Mesenchymal stem cell (in vitro differentiated cells and primary cell): ENCODE results near the gene NOTCH3.

Experiments
- DNase-seq: peaks from one replicate; pipeline ENCODE4 v3.0.0-alpha.2; 2013
- H2AFZ ChIP-seq: one replicate; pipeline ENCODE4 v1.6.1; 2013; ENCODE audit warnings: low read depth, mild to moderate bottlenecking, control low read depth, inconsistent platforms, low read length, moderate library complexity
- H2AK5ac ChIP-seq: 2 replicates; pipeline ENCODE4 v1.6.1; 2013; ENCODE audit warnings: low read length, moderate library complexity, mild to moderate bottlenecking, inconsistent platforms; ENCODE audit not compliant: severe bottlenecking
- H2BK120ac ChIP-seq: one replicate; pipeline ENCODE4 v1.6.1; 2013; ENCODE audit warnings: low read depth, mild to moderate bottlenecking, inconsistent platforms, low read length, moderate library complexity
- H2BK12ac ChIP-seq, 2 experiments: one replicate each; pipeline ENCODE4 v1.6.1; 2013; ENCODE audit warnings: inconsistent platforms in 2 of 2, low read length in 2 of 2, mild to moderate bottlenecking in 2 of 2, moderate library complexity in 2 of 2, control low read depth in 1 of 2
- H2BK15ac ChIP-seq: one replicate; pipeline ENCODE4 v1.6.1; 2013; ENCODE audit warnings: mild to moderate bottlenecking, low read depth, inconsistent platforms; ENCODE audit not compliant: poor library complexity, severe bottlenecking
- H2BK5ac ChIP-seq: 2 replicates; pipeline ENCODE4 v1.6.1; 2013; ENCODE audit warnings: low read depth, mild to moderate bottlenecking, low read length, control low read depth, inconsistent platforms; ENCODE audit not compliant: poor library complexity, severe bottlenecking
- H3K14ac ChIP-seq, 2 experiments: one replicate each; pipeline ENCODE4 v1.6.1; 2013; ENCODE audit warnings: inconsistent platforms in 2 of 2, low read length in 2 of 2, control low read depth in 1 of 2, mild to moderate bottlenecking in 1 of 2, moderate library complexity in 1 of 2
- H3K18ac ChIP-seq, 2 experiments: one replicate each; pipeline ENCODE4 v1.6.1; 2013; ENCODE audit warnings: inconsistent platforms in 2 of 2, low read length in 2 of 2, control low read depth in 1 of 2, low read depth in 1 of 2, mild to moderate bottlenecking in 1 of 2
- H3K23ac ChIP-seq, 2 experiments: one replicate each; pipeline ENCODE4 v1.6.1; 2013; ENCODE audit warnings: inconsistent platforms in 2 of 2, low read length in 2 of 2, mild to moderate bottlenecking in 2 of 2, moderate library complexity in 2 of 2, control low read depth in 1 of 2
- H3K27ac ChIP-seq: 2 replicates; pipeline ENCODE4 v1.5.1; 2013; ENCODE audit warnings: mild to moderate bottlenecking, moderate library complexity, low read length, control low read depth, inconsistent platforms; ENCODE audit not compliant: poor library complexity, severe bottlenecking
- H3K27me3 ChIP-seq, 2 experiments: 2 replicates each; pipeline versions ENCODE4 v1.6.1 to v1.7.0; 2013; ENCODE audit warnings: low read length in 2 of 2, mild to moderate bottlenecking in 2 of 2, moderate library complexity in 2 of 2, control low read depth in 1 of 2, inconsistent platforms in 1 of 2; ENCODE audit not compliant: control insufficient read depth in 1 of 2, insufficient read depth in 1 of 2
- H3K36me3 ChIP-seq, 2 experiments: 2 replicates each; pipeline versions ENCODE4 v1.6.1 to v1.7.0; 2013; ENCODE audit warnings: low read length in 2 of 2, control low read depth in 1 of 2, inconsistent platforms in 1 of 2, low read depth in 1 of 2, mild to moderate bottlenecking in 1 of 2; ENCODE audit not compliant: insufficient read depth in 2 of 2, control insufficient read depth in 1 of 2
- H3K4ac ChIP-seq, 2 experiments: one replicate each; pipeline ENCODE4 v1.6.1; 2013; ENCODE audit warnings: inconsistent platforms in 2 of 2, low read length in 2 of 2, mild to moderate bottlenecking in 2 of 2, moderate library complexity in 2 of 2, control low read depth in 1 of 2, low read depth in 1 of 2
- H3K4me1 ChIP-seq: 2 replicates; pipeline ENCODE4 v1.6.1; 2013; ENCODE audit warnings: low read depth, low read length, control low read depth; ENCODE audit not compliant: control insufficient read depth, insufficient read depth
- H3K4me2 ChIP-seq: 2 replicates; pipeline ENCODE4 v1.6.1; 2013; ENCODE audit warnings: low read length, mild to moderate bottlenecking, inconsistent platforms; ENCODE audit not compliant: poor library complexity, severe bottlenecking
- H3K4me3 ChIP-seq, 2 experiments: 2 replicates each; pipeline versions ENCODE4 v1.5.1 to v1.7.0; 2013; ENCODE audit warnings: low read length in 2 of 2, mild to moderate bottlenecking in 2 of 2, control low read depth in 1 of 2, low read depth in 1 of 2; ENCODE audit not compliant: insufficient read depth in 1 of 2
- H3K79me1 ChIP-seq: replicated peaks from 2 replicates; pipeline ENCODE4 v1.6.1; 2013; ENCODE audit warnings: mild to moderate bottlenecking, control low read depth, low read length, inconsistent platforms; ENCODE audit not compliant: poor library complexity, severe bottlenecking
- H3K9ac ChIP-seq: 2 replicates; pipeline ENCODE4 v1.7.0; 2013; ENCODE audit warnings: mild to moderate bottlenecking, low read length, moderate library complexity
- H3K9me3 ChIP-seq: 2 replicates; pipeline ENCODE4 v1.7.0; 2013; ENCODE audit warnings: mild to moderate bottlenecking, low read length; ENCODE audit not compliant: control insufficient read depth
- H4K8ac ChIP-seq: one replicate; pipeline ENCODE4 v1.6.1; 2013; ENCODE audit warnings: inconsistent platforms, mild to moderate bottlenecking, low read length, moderate library complexity
- H4K91ac ChIP-seq: one replicate; pipeline ENCODE4 v1.6.1; 2013; ENCODE audit warnings: mild to moderate bottlenecking, low read length, inconsistent platforms
- WGBS: methylation state at CpG from one replicate; pipeline ENCODE4 v1.1.7; 2013; ENCODE audit warnings: mixed read lengths; 5-methylcytosine and 5-hydroxymethylcytosine counted together

NOTCH3 gene

DNA sequence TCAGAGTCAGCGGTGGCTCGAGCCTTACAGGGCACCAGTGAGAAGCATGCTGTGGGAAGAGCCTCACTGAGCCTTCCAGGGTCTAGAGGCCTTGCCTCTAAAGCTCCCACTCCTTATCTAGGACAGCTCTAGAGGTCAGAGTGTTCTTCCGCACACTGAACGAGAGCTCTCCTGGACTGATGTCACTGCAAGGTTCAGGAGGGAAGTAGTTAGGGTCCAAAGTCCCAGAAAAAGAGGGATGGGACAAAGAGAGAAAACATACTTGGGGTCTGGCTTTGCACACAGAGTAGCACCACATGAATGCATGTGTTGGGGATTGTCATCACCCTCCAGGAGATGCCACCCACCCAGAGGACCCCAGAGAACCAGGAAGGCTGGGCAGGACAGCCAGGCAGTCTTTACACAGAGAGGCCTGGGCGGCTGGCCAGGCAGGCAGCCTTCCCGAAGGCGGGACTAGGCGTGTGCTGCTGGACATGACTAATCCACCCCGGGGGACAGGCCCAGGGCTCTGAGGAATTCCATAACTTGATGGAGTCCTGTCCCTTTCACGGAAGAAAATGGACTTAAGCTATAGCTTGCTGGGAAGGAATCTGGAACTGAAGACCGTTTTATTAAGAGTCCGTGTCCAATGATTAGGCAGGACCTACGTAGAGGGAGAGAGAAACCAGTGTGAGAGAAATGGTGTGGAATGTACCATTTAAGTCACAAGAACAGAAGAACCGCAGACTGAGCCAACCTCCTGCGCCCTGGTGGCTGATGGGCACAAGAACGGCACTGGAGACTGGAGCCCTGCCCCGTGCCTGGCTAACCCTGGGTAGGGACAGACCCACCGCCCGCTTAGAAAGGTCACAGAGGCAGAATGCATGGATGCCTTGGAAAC is 48.1 kb upstream of the NOTCH3 start:
- no peaks in the 10 kb centered on the region for H3K27me3 ChIP-seq
- H3K9me3 ChIP-seq, result no peaks in the 10 kb centered on the region
- peak overlapping the region in 1 of 2 experiments; percentile 87 for H2BK12ac ChIP-seq
- peak overlapping the region; percentile 46 for H4K91ac ChIP-seq
- peak overlapping the region in 1 of 2 experiments; percentile 75 for H3K18ac ChIP-seq
- H3K9ac ChIP-seq, result peak overlapping the region; percentile 67
- peak overlapping the region in 1 of 2 experiments; percentile 14 for H3K4ac ChIP-seq
- H4K8ac ChIP-seq, result no peak overlapping the region
- H3K36me3 ChIP-seq, result peaks cover 60 to 71% of the 10 kb centered on the region in 2 experiments
- H3K79me1 ChIP-seq, result peaks cover 48% of the 10 kb centered on the region
- peak overlapping the region; percentile 78 for H2AK5ac ChIP-seq
- no peak overlapping the region for H2BK15ac ChIP-seq
- no peak overlapping the region for H2AFZ ChIP-seq
- no peak overlapping the region for H2BK5ac ChIP-seq
- H2BK120ac ChIP-seq, result no peak overlapping the region
- no peak overlapping the region for H3K23ac ChIP-seq
- H3K4me3 ChIP-seq, result peak overlapping the region in 1 of 2 experiments; percentile 20
- peak; percentile 88 for DNase-seq
- H3K14ac ChIP-seq, result peak overlapping the region in 1 of 2 experiments; percentile 93
- peak overlapping the region; percentile 89 for H3K27ac ChIP-seq
- peaks cover 67% of the 10 kb centered on the region for H3K4me1 ChIP-seq
- 55% methylated on average over 19 of the region's 19 CpGs for WGBS
- no peak overlapping the region for H3K4me2 ChIP-seq

DNA sequence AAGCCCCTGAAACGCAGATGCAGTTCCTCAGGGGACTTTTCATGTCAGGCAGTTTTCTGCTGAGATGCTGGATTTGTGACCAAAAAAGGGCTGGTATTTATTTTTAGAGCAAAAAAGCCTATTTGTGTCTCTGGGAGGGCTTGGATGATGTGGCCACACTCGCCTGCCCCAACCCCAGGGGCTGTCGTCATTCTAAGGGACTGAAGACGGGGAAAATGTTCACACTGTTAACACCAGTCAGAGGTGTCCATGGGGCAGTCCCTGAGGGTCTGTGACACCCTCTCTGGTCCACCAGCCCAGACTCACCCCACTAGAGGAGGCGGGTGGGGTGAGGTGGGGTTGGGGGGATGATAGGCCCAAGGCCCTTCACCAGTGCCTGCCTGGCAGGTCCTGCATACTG is 47.3 kb upstream of the NOTCH3 start:
- no peak overlapping the region for H2AFZ ChIP-seq
- no peak overlapping the region for H4K8ac ChIP-seq
- H2BK12ac ChIP-seq, result no peak overlapping the region
- H3K23ac ChIP-seq, result no peak overlapping the region
- H3K36me3 ChIP-seq, result peaks cover 59 to 71% of the 10 kb centered on the region in 2 experiments
- no peak overlapping the region for H3K18ac ChIP-seq
- peaks cover 70% of the 10 kb centered on the region for H3K4me1 ChIP-seq
- H3K14ac ChIP-seq, result no peak overlapping the region
- no peak overlapping the region for H3K4ac ChIP-seq
- peak overlapping the region; percentile 67 for H3K9ac ChIP-seq
- no peak overlapping the region for H2BK15ac ChIP-seq
- peak overlapping the region; percentile 5 for H2AK5ac ChIP-seq
- H2BK5ac ChIP-seq, result no peak overlapping the region
- no peak overlapping the region for H3K4me3 ChIP-seq
- no peak overlapping the region for H2BK120ac ChIP-seq
- no peaks in the 10 kb centered on the region for H3K9me3 ChIP-seq
- no peak for DNase-seq
- 76% methylated on average over 5 of the region's 5 CpGs for WGBS
- peaks cover 44% of the 10 kb centered on the region for H3K79me1 ChIP-seq
- no peak overlapping the region for H3K4me2 ChIP-seq
- no peaks in the 10 kb centered on the region for H3K27me3 ChIP-seq
- H3K27ac ChIP-seq, result peak overlapping the region; percentile 89
- no peak overlapping the region for H4K91ac ChIP-seq

DNA sequence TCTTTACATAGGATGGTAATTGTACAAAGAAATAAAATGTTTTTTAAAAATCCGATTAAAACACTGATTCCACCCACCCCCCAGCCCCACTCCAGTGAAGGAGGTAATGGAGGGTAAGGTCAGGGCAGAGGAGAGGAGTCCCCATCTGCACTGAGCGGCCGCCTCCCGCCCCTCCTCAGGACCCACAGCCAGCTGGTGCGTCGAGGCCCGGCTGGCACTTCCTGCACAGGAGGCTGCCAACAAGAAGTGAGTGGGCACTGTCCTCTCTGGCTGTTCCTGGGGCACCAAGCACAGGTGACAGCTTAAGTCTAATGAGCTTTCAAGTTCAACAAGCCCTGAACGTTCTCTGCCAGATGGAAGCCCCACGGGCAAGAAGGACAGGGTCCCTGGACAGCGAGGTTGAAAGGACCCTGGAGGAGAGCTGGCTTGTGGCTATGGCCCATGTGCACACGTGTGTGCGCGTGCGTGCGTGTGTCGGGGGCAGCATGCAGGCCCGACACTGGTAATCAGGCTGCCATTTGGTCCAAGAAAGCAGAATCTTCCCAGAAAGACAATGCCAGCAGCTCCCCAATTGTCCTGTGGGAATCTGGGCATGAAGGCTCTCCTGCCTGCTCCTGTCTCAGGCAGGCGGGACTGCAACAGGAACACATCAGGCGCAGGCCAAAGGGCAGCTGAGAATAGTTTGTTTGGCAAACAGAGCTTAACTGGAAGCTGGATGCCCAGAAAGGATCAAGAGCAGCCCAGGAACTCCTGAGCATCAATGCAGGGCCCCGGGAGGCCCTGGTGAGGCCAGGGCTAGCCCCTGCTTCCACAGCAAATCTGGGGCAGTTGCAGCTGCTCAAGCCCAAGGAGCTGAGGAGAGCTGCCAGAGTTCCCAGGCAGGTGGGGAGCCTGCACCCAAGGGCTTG is 46.6 kb upstream of the NOTCH3 start:
- Histone ChIP-seq H2BK120ac (no peak overlapping the region), H3K27me3 (no peaks in the 10 kb centered on the region), H2AK5ac (no peak overlapping the region), H2AFZ (no peak overlapping the region), H4K91ac (no peak overlapping the region), H3K14ac (no peak overlapping the region), H3K4me3 (no peak overlapping the region), H2BK15ac (no peak overlapping the region), H3K9ac (peak overlapping the region; percentile 67), H2BK5ac (no peak overlapping the region), H3K36me3 (peaks cover 56 to 70% of the 10 kb centered on the region in 2 experiments), H3K4me2 (no peak overlapping the region), H3K27ac (no peak overlapping the region), H3K9me3 (no peaks in the 10 kb centered on the region), H3K23ac (no peak overlapping the region), H4K8ac (no peak overlapping the region), H2BK12ac (no peak overlapping the region), H3K4me1 (peaks cover 65% of the 10 kb centered on the region), H3K4ac (no peak overlapping the region), H3K79me1 (peaks cover 44% of the 10 kb centered on the region), H3K18ac (no peak overlapping the region)
- WGBS, result 95% methylated on average over 19 of the region's 20 CpGs
- no peak for DNase-seq

- H2BK15ac ChIP-seq, result no peak overlapping the region
- peaks cover 60 to 78% of the 10 kb centered on the region in 2 experiments for H3K36me3 ChIP-seq
- H3K9me3 ChIP-seq, result no peaks in the 10 kb centered on the region
- H3K4ac ChIP-seq, result no peak overlapping the region
- H2AK5ac ChIP-seq, result no peak overlapping the region
- H2AFZ ChIP-seq, result no peak overlapping the region
- H3K4me2 ChIP-seq, result no peak overlapping the region
- H2BK5ac ChIP-seq, result no peak overlapping the region
- peaks cover 58% of the 10 kb centered on the region for H3K4me1 ChIP-seq
- H3K9ac ChIP-seq, result no peak overlapping the region
- no peak overlapping the region for H2BK120ac ChIP-seq
- no peak overlapping the region for H3K18ac ChIP-seq
- no peak overlapping the region for H3K23ac ChIP-seq
- H3K79me1 ChIP-seq, result peaks cover 50% of the 10 kb centered on the region
- no peak overlapping the region for H4K8ac ChIP-seq
- H3K27me3 ChIP-seq, result no peaks in the 10 kb centered on the region
- no peak overlapping the region for H2BK12ac ChIP-seq
- no peak overlapping the region for H4K91ac ChIP-seq
- no peak overlapping the region for H3K4me3 ChIP-seq
- H3K14ac ChIP-seq, result no peak overlapping the region
- no peak overlapping the region for H3K27ac ChIP-seq
- DNase-seq, result no peak
- 97% methylated on average over 5 of the region's 5 CpGs for WGBS
Measured at GRCh38 chr19:15246198-15246481, 45.3 kb upstream of the NOTCH3 start.
